Astrocyte (in vitro differentiated cells and primary cell): ENCODE data around the gene PCSK7. TPM values are rescaled to one million over a fixed set of nuclear protein-coding genes. Genes with fewer than 3 reads are reported as not detected.
"Not testable (repeated sequence)": the region's sequence is repeated elsewhere in the genome, so short reads cannot be mapped to it uniquely, and the experiment has no call there.

Source experiments
- DNase-seq: peaks from one replicate; pipeline ENCODE4 v3.0.0-alpha.2; 2010; ENCODE audit warnings: low read depth
- FAIRE-seq: peaks from 2 replicates; lab custom pipeline; 2011; peaks lifted over from hg19 to GRCh38; lab: Jason Lieb, UNC
- H2AFZ ChIP-seq: 2 replicates; pipeline ENCODE4 v1.6.0; 2012; ENCODE audit warnings: low read depth, low read length, inconsistent platforms
- H3K27ac ChIP-seq: 2 replicates; pipeline ENCODE4 v1.5.1; 2011; ENCODE audit warnings: low read depth, low read length, inconsistent platforms
- H3K27me3 ChIP-seq: 2 replicates; pipeline ENCODE4 v1.6.0; 2011; ENCODE audit warnings: low read length, inconsistent platforms; ENCODE audit not compliant: insufficient read depth
- H3K36me3 ChIP-seq: 2 replicates; pipeline ENCODE4 v1.5.1; 2011; ENCODE audit warnings: low read length, inconsistent platforms; ENCODE audit not compliant: insufficient read depth
- H3K4me1 ChIP-seq: 2 replicates; pipeline ENCODE4 v1.5.1; 2011; ENCODE audit warnings: low read length, inconsistent platforms; ENCODE audit not compliant: insufficient read depth
- H3K4me2 ChIP-seq: 2 replicates; pipeline ENCODE4 v1.6.0; 2012; ENCODE audit warnings: low read length, inconsistent platforms
- H3K4me3 ChIP-seq: 2 replicates; pipeline ENCODE4 v1.5.1; 2011; ENCODE audit warnings: low read depth, mild to moderate bottlenecking, low read length, inconsistent platforms; ENCODE audit not compliant: insufficient read depth
- H3K79me2 ChIP-seq: 2 replicates; pipeline ENCODE4 v1.6.0; 2012; ENCODE audit warnings: mild to moderate bottlenecking, low read length, inconsistent platforms; ENCODE audit not compliant: insufficient read depth
- H3K9ac ChIP-seq: 2 replicates; pipeline ENCODE4 v1.6.0; 2012; ENCODE audit warnings: mild to moderate bottlenecking, low read length, inconsistent platforms
- H3K9me3 ChIP-seq: 2 replicates; pipeline ENCODE4 v1.5.1; 2012; ENCODE audit warnings: low read depth, mild to moderate bottlenecking, low read length, inconsistent platforms; ENCODE audit not compliant: insufficient read depth
- H4K20me1 ChIP-seq: 2 replicates; pipeline ENCODE4 v1.6.0; 2012; ENCODE audit warnings: low read length, inconsistent platforms; ENCODE audit not compliant: insufficient read depth
- H3K27ac Mint-ChIP-seq: one replicate; pipeline ENCODE4 v1.8.0; 2021; ENCODE audit warnings: mild to moderate bottlenecking, mixed read lengths; ENCODE audit not compliant: unreplicated experiment
- H3K27me3 Mint-ChIP-seq: one replicate; pipeline ENCODE4 v1.8.0; 2021; ENCODE audit warnings: low read depth, mixed read lengths; ENCODE audit not compliant: unreplicated experiment
- H3K36me3 Mint-ChIP-seq: one replicate; pipeline ENCODE4 v1.8.0; 2021; ENCODE audit warnings: low read depth, mixed read lengths; ENCODE audit not compliant: unreplicated experiment
- H3K4me1 Mint-ChIP-seq: one replicate; pipeline ENCODE4 v1.8.0; 2021; ENCODE audit warnings: low read depth, mixed read lengths; ENCODE audit not compliant: unreplicated experiment
- H3K4me3 Mint-ChIP-seq: one replicate; pipeline ENCODE4 v1.8.0; 2021; ENCODE audit warnings: mild to moderate bottlenecking, moderate library complexity, mixed read lengths; ENCODE audit not compliant: unreplicated experiment
- H3K9me3 Mint-ChIP-seq: one replicate; pipeline ENCODE4 v1.8.0; 2021; ENCODE audit warnings: mild to moderate bottlenecking, mixed read lengths; ENCODE audit not compliant: unreplicated experiment
- CTCF ChIP-seq: IDR thresholded peaks from 2 replicates; pipeline ENCODE4 v1.5.1; 2011; ENCODE audit warnings: low read depth, mild to moderate bottlenecking, inconsistent platforms, low read length, moderate library complexity; ENCODE audit not compliant: insufficient read depth
- EZH2 ChIP-seq: IDR thresholded peaks from 2 replicates; pipeline ENCODE4 v1.6.1; 2012; ENCODE audit warnings: mild to moderate bottlenecking, low read length, inconsistent platforms; ENCODE audit not compliant: insufficient read depth
- total RNA-seq: library from RNA; stranded (reverse); gene quantifications from 2 replicates; pipeline ENCODE4 v1.2.1, GENCODE V29; 2021

PCSK7 gene
- total RNA-seq, 1 donor from 2014 or later: 43.6 TPM

GRCh38 chr11:117212697-117213355, 19.0 kb downstream of the PCSK7 start:
- H3K4me1 Mint-ChIP-seq: peaks cover 13% of the 10 kb centered on the region
- DNase-seq: no peak
- Histone ChIP-seq H3K9ac (no peak overlapping the region), H3K4me3 (no peak overlapping the region), H3K27me3 (no peaks in the 10 kb centered on the region), H3K4me1 (peaks cover 13% of the 10 kb centered on the region), H2AFZ (no peak overlapping the region), H4K20me1 (no peaks in the 10 kb centered on the region), H3K4me2 (no peak overlapping the region), H3K79me2 (no peaks in the 10 kb centered on the region), H3K27ac (no peak overlapping the region), H3K9me3 (no peaks in the 10 kb centered on the region), H3K36me3 (peaks cover 28% of the 10 kb centered on the region)
- no peaks in the 10 kb centered on the region for H3K9me3 Mint-ChIP-seq
- no peak overlapping the region for H3K27ac Mint-ChIP-seq
- no peaks in the 10 kb centered on the region for H3K27me3 Mint-ChIP-seq
- FAIRE-seq: no peak
- no peak overlapping the region for H3K4me3 Mint-ChIP-seq
- TF ChIP-seq EZH2 (no peak), CTCF (no peak)
- peaks cover 27% of the 10 kb centered on the region for H3K36me3 Mint-ChIP-seq

- no peaks in the 10 kb centered on the region for H4K20me1 ChIP-seq
- Mint-ChIP-seq H3K4me3 (no peak overlapping the region), H3K9me3 (no peaks in the 10 kb centered on the region), H3K27ac (peak overlapping the region; percentile 7), H3K4me1 (peaks cover 3% of the 10 kb centered on the region), H3K27me3 (no peaks in the 10 kb centered on the region), H3K36me3 (peaks cover 23% of the 10 kb centered on the region)
- H3K4me3 ChIP-seq: no peak overlapping the region
- no peaks in the 10 kb centered on the region for H3K27me3 ChIP-seq
- H3K9ac ChIP-seq: no peak overlapping the region
- H3K36me3 ChIP-seq: peaks cover 23% of the 10 kb centered on the region
- H3K4me2 ChIP-seq: no peak overlapping the region
- no peak for FAIRE-seq
- no peaks in the 10 kb centered on the region for H3K9me3 ChIP-seq
- H2AFZ ChIP-seq: no peak overlapping the region
- H3K79me2 ChIP-seq: no peaks in the 10 kb centered on the region
- H3K4me1 ChIP-seq: no peaks in the 10 kb centered on the region
- DNase-seq: no peak
- no peak overlapping the region for H3K27ac ChIP-seq
- TF ChIP-seq EZH2 (no peak), CTCF (no peak)
These were observed 21.3 kb downstream of the PCSK7 start for GRCh38 chr11:117210620-117211019.

GRCh38 chr11:117209351-117210125, 22.3 kb downstream of the PCSK7 start:
- Mint-ChIP-seq H3K4me1 (peaks cover 13% of the 10 kb centered on the region), H3K36me3 (peaks cover 28% of the 10 kb centered on the region)
- not testable (repeated sequence) for H3K27me3 ChIP-seq, H3K9me3 Mint-ChIP-seq, H3K27me3 Mint-ChIP-seq, H3K27ac Mint-ChIP-seq, H3K27ac ChIP-seq, H3K79me2 ChIP-seq, H3K4me2 ChIP-seq, H3K4me3 ChIP-seq, FAIRE-seq, H2AFZ ChIP-seq, H3K9ac ChIP-seq, H3K9me3 ChIP-seq, H3K4me3 Mint-ChIP-seq
- Histone ChIP-seq H3K36me3 (peaks cover 27% of the 10 kb centered on the region), H3K4me1 (peaks cover 10% of the 10 kb centered on the region), H4K20me1 (peaks cover 10% of the 10 kb centered on the region)
- peak; percentile 56 for DNase-seq

- not testable (repeated sequence) for H3K4me2 ChIP-seq, H3K27me3 Mint-ChIP-seq, H3K27me3 ChIP-seq, H3K4me3 Mint-ChIP-seq, H3K9ac ChIP-seq, H3K9me3 Mint-ChIP-seq, FAIRE-seq, H3K27ac Mint-ChIP-seq, H3K9me3 ChIP-seq, H3K27ac ChIP-seq, DNase-seq, H3K4me3 ChIP-seq, H2AFZ ChIP-seq
- Mint-ChIP-seq H3K36me3 (peaks cover 27% of the 10 kb centered on the region), H3K4me1 (peaks cover 17% of the 10 kb centered on the region)
- peaks cover 18% of the 10 kb centered on the region for H3K4me1 ChIP-seq
- H3K79me2 ChIP-seq: peaks cover 18% of the 10 kb centered on the region
- peaks cover 31% of the 10 kb centered on the region for H3K36me3 ChIP-seq
- H4K20me1 ChIP-seq: peaks cover 19% of the 10 kb centered on the region
These were observed 23.2 kb downstream of the PCSK7 start for GRCh38 chr11:117208710-117209109.
